Placental epithelial cell (primary cell): ENCODE measurements around the gene DEFB129. TPM values are rescaled to one million over a fixed set of nuclear protein-coding genes. Genes with fewer than 3 reads are reported as not detected.

ENCODE experiments used
- total RNA-seq: library from RNA; depleted of rRNA; stranded (reverse); fragments of >200 nt; gene quantifications from 2 replicates; pipeline ENCODE4 v1.2.3, GENCODE V29; 2012

Gene DEFB129
- total RNA-seq, result not detected in 2 replicates

GRCh38 chr20:226958-227357 lies at the start of gene DEFB129:
Gene DEFB129 (plus strand): TSS chr20:227258. CDS start chr20:227289, 31 bp downstream.

GRCh38 chr20:189611-190010 lies 37.4 kb upstream of the DEFB129 start, which contains the start of gene DEFB128:
Gene DEFB128 (minus strand): TSS chr20:189711. CDS start chr20:189623, 88 bp downstream.

GRCh38 chr20:257419-257818 lies 30.4 kb downstream of the DEFB129 start, which contains the start of gene DEFB132:
Gene DEFB132 (plus strand): TSS chr20:257724. CDS start chr20:257779, 55 bp downstream.

Other genes with a start within 250 kb of the DEFB129 start
- gene DEFB125, start 139.6 kb upstream of the DEFB129 start, total RNA-seq, result not detected in 2 replicates
- gene DEFB126, start 84.7 kb upstream of the DEFB129 start, total RNA-seq, result not detected in 2 replicates
- gene DEFB127, start 69.8 kb upstream of the DEFB129 start, total RNA-seq, result not detected in 2 replicates
- not detected in 2 replicates for gene DEFB128, start 37.5 kb upstream of the DEFB129 start, total RNA-seq
- not detected in 2 replicates for gene DEFB132, start 30.5 kb downstream of the DEFB129 start, total RNA-seq
- 0.98 and 2.4 TPM in 2 replicates for gene C20orf96, start 63.5 kb downstream of the DEFB129 start, total RNA-seq
- gene ZCCHC3, start 70.3 kb downstream of the DEFB129 start, total RNA-seq, result 22.4 and 24.9 TPM in 2 replicates
- 14.9 and 17.6 TPM in 2 replicates for gene SOX12, start 98.3 kb downstream of the DEFB129 start, total RNA-seq
- 26.3 and 32.2 TPM in 2 replicates for gene NRSN2, start 119.9 kb downstream of the DEFB129 start, total RNA-seq
- 8.2 and 41.8 TPM in 2 replicates for gene TRIB3, start 153.5 kb downstream of the DEFB129 start, total RNA-seq
- gene RBCK1, start 181.0 kb downstream of the DEFB129 start, total RNA-seq, result 73.9 and 96.6 TPM in 2 replicates
- 38.1 and 53.6 TPM in 2 replicates for gene TBC1D20, start 235.3 kb downstream of the DEFB129 start, total RNA-seq